GM12892 (cell line): ENCODE results near the gene HEMK1.

ENCODE experiments used
- POLR2A ChIP-seq: IDR thresholded peaks from 2 replicates; pipeline ENCODE4 v1.6.1; 2011; ENCODE audit warnings: low read depth, low read length, control low read depth
- POLR2AphosphoS5 ChIP-seq: IDR thresholded peaks from 2 replicates; pipeline ENCODE4 v1.6.1; 2011; ENCODE audit warnings: low read depth, low read length, control low read depth
- TAF1 ChIP-seq: IDR thresholded peaks from 2 replicates; pipeline ENCODE4 v1.6.1; 2011; ENCODE audit warnings: low read depth, mild to moderate bottlenecking, control low read depth, low read length, borderline replicate concordance

GRCh38 chr3:50568947-50569749, at the start of gene HEMK1:
- TF ChIP-seq POLR2A (peak; percentile 70; the same call in 1 of the 2 replicates), POLR2AphosphoS5 (no peak), TAF1 (peak; percentile 89)
